Fibroblast of lung (primary cell): ENCODE results near the gene ELFN2. TPM values are rescaled to one million over a fixed set of nuclear protein-coding genes. Genes with fewer than 3 reads are reported as not detected.

ENCODE experiments used
- DNase-seq, 2 donors: peaks; one replicate each; pipeline versions ENCODE4 v3.0.0 to v3.0.0-alpha.2; 2010; ENCODE audit warnings: low read depth in 2 of 2
- H2AFZ ChIP-seq: 2 replicates; pipeline ENCODE4 v1.5.1; 2012; ENCODE audit warnings: low read length, control low read depth, inconsistent platforms
- H3K27ac ChIP-seq: 2 replicates; pipeline ENCODE4 v1.5.1; 2011; ENCODE audit warnings: low read length, control low read depth; ENCODE audit not compliant: insufficient read depth
- H3K27me3 ChIP-seq: 2 replicates; pipeline ENCODE4 v1.5.1; 2011; ENCODE audit warnings: mild to moderate bottlenecking, low read length; ENCODE audit not compliant: control insufficient read depth, insufficient read depth
- H3K36me3 ChIP-seq: 2 replicates; pipeline ENCODE4 v1.5.1; 2011; ENCODE audit warnings: low read length; ENCODE audit not compliant: control insufficient read depth, insufficient read depth
- H3K4me1 ChIP-seq: 2 replicates; pipeline ENCODE4 v1.5.1; 2011; ENCODE audit warnings: low read length; ENCODE audit not compliant: control insufficient read depth, insufficient read depth; ENCODE audit errors: extremely low read depth
- H3K4me2 ChIP-seq: 2 replicates; pipeline ENCODE4 v1.5.1; 2011; ENCODE audit warnings: low read length, control low read depth; ENCODE audit not compliant: insufficient read depth; ENCODE audit errors: extremely low read depth
- H3K4me3 ChIP-seq, 4 experiments: fragments of 200-600 bp in 1 of 4; sonication (generic) in 1 of 4; replicated peaks in 1 of 4; 2 replicates each; pipeline ENCODE4 v1.5.1; 2011 to 2016; ENCODE audit warnings: low read length in 4 of 4, low read depth in 3 of 4, mild to moderate bottlenecking in 3 of 4, control low read depth in 2 of 4, inconsistent platforms in 1 of 4, mixed read lengths in 1 of 4; ENCODE audit not compliant: insufficient read depth in 1 of 4; ENCODE audit errors: control extremely low read depth in 1 of 4
- H3K79me2 ChIP-seq: 2 replicates; pipeline ENCODE4 v1.5.1; 2012; ENCODE audit warnings: mild to moderate bottlenecking, low read length, inconsistent platforms; ENCODE audit not compliant: control insufficient read depth, insufficient read depth
- H3K9ac ChIP-seq: 2 replicates; pipeline ENCODE4 v1.5.1; 2011; ENCODE audit warnings: mild to moderate bottlenecking, low read length, control low read depth; ENCODE audit not compliant: insufficient read depth
- H3K9me3 ChIP-seq: 2 replicates; pipeline ENCODE4 v1.5.1; 2012; ENCODE audit warnings: low read depth, low read length; ENCODE audit not compliant: control insufficient read depth, insufficient read depth
- H4K20me1 ChIP-seq: 2 replicates; pipeline ENCODE4 v1.5.1; 2011; ENCODE audit warnings: low read length; ENCODE audit not compliant: control insufficient read depth, insufficient read depth; ENCODE audit errors: extremely low read depth
- CTCF ChIP-seq, 2 donors: IDR thresholded peaks in 1 of 2; conservative IDR thresholded peaks in 1 of 2; 1 replicate in 1 of 2; 2 replicates in 1 of 2; pipeline ENCODE4 v1.5.1; 2011 to 2012; ENCODE audit warnings: low read length in 2 of 2, control low read depth in 1 of 2, inconsistent platforms in 1 of 2, low read depth in 1 of 2, mild to moderate bottlenecking in 1 of 2
- EZH2 ChIP-seq: IDR thresholded peaks from 2 replicates; pipeline ENCODE4 v1.5.1; 2012; ENCODE audit warnings: low read length, control low read depth, mild to moderate bottlenecking; ENCODE audit errors: missing control alignments
- polyA plus RNA-seq, 2 donors: library from polyadenylated mRNA; depleted of rRNA in 1 of 2; stranded (reverse) in 1 of 2; unstranded in 1 of 2; fragments of >200 nt; gene quantifications; 2 replicates each; pipeline ENCODE4 v1.2.1, GENCODE V29; 2011 to 2012; ENCODE audit warnings: missing spikeins in 1 of 2
- total RNA-seq: library from RNA; depleted of rRNA; stranded (reverse); fragments of >200 nt; gene quantifications from 2 replicates; pipeline ENCODE4 v1.2.1, GENCODE V29; 2014

The ELFN2 gene
- total and polyA plus RNA-seq, 2 donors (not counting 1 experiment from before 2014, with no cell fraction given) = under 0.01 to 0.02 TPM

- H3K27me3 ChIP-seq = peaks cover 26% of the 10 kb centered on the region
- no peak overlapping the region for H3K27ac ChIP-seq
- TF ChIP-seq CTCF (conservative IDR thresholded peaks at IDR 0.05 in 1 of 2, IDR thresholded peaks at IDR 0.05 in 1 of 2; ENCODE audit: low read depth in 1 of 2, low read length in 2 of 2) = no peak
- no peak for TF ChIP-seq EZH2
- no peaks in the 10 kb centered on the region for H3K79me2 ChIP-seq
- H3K4me1 ChIP-seq = peaks cover 5% of the 10 kb centered on the region
- DNase-seq = no peak
- no peak overlapping the region for H3K4me3 ChIP-seq
- H3K9me3 ChIP-seq = peaks cover 4% of the 10 kb centered on the region
- no peak overlapping the region for H3K4me2 ChIP-seq
- H4K20me1 ChIP-seq = no peaks in the 10 kb centered on the region
- no peaks in the 10 kb centered on the region for H3K36me3 ChIP-seq
- no peak overlapping the region for H3K9ac ChIP-seq
- no peak overlapping the region for H2AFZ ChIP-seq
These were observed 3.7 kb upstream of the ELFN2 start for GRCh38 chr22:37430941-37431340.

GRCh38 chr22:37428649-37429586, 1.6 kb upstream of the ELFN2 start:
- Histone ChIP-seq H3K4me1 (peaks cover 5% of the 10 kb centered on the region), H3K36me3 (no peaks in the 10 kb centered on the region), H3K4me2 (no peak overlapping the region), H4K20me1 (no peaks in the 10 kb centered on the region), H3K27ac (no peak overlapping the region), H3K27me3 (peaks cover 33% of the 10 kb centered on the region), H3K4me3 (no peak overlapping the region), H2AFZ (no peak overlapping the region), H3K9ac (no peak overlapping the region), H3K79me2 (no peaks in the 10 kb centered on the region), H3K9me3 (peaks cover 4% of the 10 kb centered on the region)
- DNase-seq = peak; percentile 45 to 53
- TF ChIP-seq CTCF (conservative IDR thresholded peaks at IDR 0.05 in 1 of 2, IDR thresholded peaks at IDR 0.05 in 1 of 2; ENCODE audit: low read depth in 1 of 2, low read length in 2 of 2) (peak; percentile 85 to 86), EZH2 (peak; percentile 57)

- no peak overlapping the region for H3K9ac ChIP-seq
- DNase-seq = no peak
- peak overlapping the region in 1 of 4 experiments; percentile 14 for H3K4me3 ChIP-seq
- no peak overlapping the region for H3K27ac ChIP-seq
- H3K79me2 ChIP-seq = no peaks in the 10 kb centered on the region
- H3K36me3 ChIP-seq = no peaks in the 10 kb centered on the region
- peaks cover 5% of the 10 kb centered on the region for H3K4me1 ChIP-seq
- H3K9me3 ChIP-seq = peaks cover 1% of the 10 kb centered on the region
- H3K4me2 ChIP-seq = peak overlapping the region; percentile 13
- TF ChIP-seq CTCF (conservative IDR thresholded peaks at IDR 0.05 in 1 of 2, IDR thresholded peaks at IDR 0.05 in 1 of 2; ENCODE audit: low read depth in 1 of 2, low read length in 2 of 2) = no peak
- TF ChIP-seq EZH2 = peak; percentile 79
- H2AFZ ChIP-seq = no peak overlapping the region
- H4K20me1 ChIP-seq = no peaks in the 10 kb centered on the region
- H3K27me3 ChIP-seq = peaks cover 33% of the 10 kb centered on the region
These were observed 694 bp upstream of the ELFN2 start for GRCh38 chr22:37427711-37428635.
